ENCODE data around the gene HSD3B2. TPM values are rescaled to one million over a fixed set of nuclear protein-coding genes. Genes with fewer than 3 reads are reported as not detected.
A peak's percentile ranks its signal among the peaks of the same experiment; 100 is the strongest.

Gene HSD3B2
- total RNA-seq, 2 donors from 2014 or later, result 0.62 TPM; not detected in 1

DNA sequence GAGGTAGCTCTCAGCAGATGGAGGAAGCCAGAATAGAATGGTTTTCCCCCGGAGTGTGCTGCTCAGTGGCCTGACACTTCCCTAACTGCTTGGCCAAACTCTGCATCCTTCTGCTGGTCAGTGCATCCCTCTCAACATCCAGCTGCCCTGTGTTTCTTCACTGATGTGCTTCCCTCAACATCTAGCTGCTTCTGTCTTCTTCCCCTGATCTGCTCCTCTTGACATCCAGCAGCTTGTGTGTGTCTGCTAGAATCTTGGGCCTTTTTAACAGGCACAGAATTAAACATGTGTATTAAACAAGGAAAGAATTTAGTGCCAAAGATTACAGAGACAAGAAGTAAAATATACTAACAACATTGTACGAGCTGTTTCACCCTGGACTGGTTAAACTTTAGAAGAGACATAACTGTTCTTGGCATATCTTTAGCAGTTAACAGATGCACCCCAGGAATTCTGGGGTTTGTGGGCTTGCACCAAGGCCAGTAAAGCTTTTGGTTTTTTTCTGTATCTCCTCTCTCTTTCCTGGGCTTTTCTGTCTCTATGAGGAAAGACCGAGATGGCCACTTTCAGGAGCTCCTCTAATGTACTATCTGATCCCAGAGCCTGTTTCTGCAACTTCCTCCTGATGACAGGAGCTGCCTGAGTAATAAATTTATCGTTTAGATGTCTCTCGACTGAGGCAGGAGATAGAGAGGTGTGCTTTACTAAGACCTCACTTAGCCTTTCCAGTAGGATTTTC, 57.3 kb downstream of the HSD3B2 start:
- intact Hi-C loops (cut with DNase I), result no loop called here
- no peak for DNase-seq (ENCODE audit: low spot score)
- Histone ChIP-seq H3K4me1 (replicated peaks) (peaks cover 7% of the 10 kb centered on the region), H3K36me3 (no peaks in the 10 kb centered on the region), H3K9me3 (no peaks in the 10 kb centered on the region), H3K27ac (peak overlapping the region; percentile 18 to 33), H3K27me3 (replicated peaks; ENCODE audit: insufficient read depth) (no peaks in the 10 kb centered on the region), H3K4me3 (no peak overlapping the region)
- WGBS, result 28% methylated on average over 5 of the region's 5 CpGs
- TF ChIP-seq POLR2AphosphoS5 (IDR thresholded peaks at IDR 0.05), result no peak
- TF ChIP-seq, protein P1, sequence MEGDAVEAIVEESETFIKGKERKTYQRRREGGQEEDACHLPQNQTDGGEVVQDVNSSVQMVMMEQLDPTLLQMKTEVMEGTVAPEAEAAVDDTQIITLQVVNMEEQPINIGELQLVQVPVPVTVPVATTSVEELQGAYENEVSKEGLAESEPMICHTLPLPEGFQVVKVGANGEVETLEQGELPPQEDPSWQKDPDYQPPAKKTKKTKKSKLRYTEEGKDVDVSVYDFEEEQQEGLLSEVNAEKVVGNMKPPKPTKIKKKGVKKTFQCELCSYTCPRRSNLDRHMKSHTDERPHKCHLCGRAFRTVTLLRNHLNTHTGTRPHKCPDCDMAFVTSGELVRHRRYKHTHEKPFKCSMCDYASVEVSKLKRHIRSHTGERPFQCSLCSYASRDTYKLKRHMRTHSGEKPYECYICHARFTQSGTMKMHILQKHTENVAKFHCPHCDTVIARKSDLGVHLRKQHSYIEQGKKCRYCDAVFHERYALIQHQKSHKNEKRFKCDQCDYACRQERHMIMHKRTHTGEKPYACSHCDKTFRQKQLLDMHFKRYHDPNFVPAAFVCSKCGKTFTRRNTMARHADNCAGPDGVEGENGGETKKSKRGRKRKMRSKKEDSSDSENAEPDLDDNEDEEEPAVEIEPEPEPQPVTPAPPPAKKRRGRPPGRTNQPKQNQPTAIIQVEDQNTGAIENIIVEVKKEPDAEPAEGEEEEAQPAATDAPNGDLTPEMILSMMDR (IDR thresholded peaks at IDR 0.05), result no peak
- TF ChIP-seq POLR2A (IDR thresholded peaks at IDR 0.05), result no peak

Other genes starting within 250 kb of the HSD3B2 start
- not detected for gene HAO2, start 46.4 kb upstream of the HSD3B2 start, total RNA-seq
- gene HSD3B1, start 92.1 kb downstream of the HSD3B2 start, total RNA-seq, result not detected
- 10 to 100 TPM; 17.4 to 25.6 TPM for gene ZNF697, start 233.1 kb downstream of the HSD3B2 start, total RNA-seq